Measurements from ENCODE around the gene ADAM12. TPM values are rescaled to one million over a fixed set of nuclear protein-coding genes. Genes with fewer than 3 reads are reported as not detected.
"Not testable (repeated sequence)": the region's sequence is repeated elsewhere in the genome, so short reads cannot be mapped to it uniquely, and the experiment has no call there.

The ADAM12 gene
- total and polyA plus RNA-seq, 10 donors, result 0.51 to 7.0 (median 1.0) TPM

DNA sequence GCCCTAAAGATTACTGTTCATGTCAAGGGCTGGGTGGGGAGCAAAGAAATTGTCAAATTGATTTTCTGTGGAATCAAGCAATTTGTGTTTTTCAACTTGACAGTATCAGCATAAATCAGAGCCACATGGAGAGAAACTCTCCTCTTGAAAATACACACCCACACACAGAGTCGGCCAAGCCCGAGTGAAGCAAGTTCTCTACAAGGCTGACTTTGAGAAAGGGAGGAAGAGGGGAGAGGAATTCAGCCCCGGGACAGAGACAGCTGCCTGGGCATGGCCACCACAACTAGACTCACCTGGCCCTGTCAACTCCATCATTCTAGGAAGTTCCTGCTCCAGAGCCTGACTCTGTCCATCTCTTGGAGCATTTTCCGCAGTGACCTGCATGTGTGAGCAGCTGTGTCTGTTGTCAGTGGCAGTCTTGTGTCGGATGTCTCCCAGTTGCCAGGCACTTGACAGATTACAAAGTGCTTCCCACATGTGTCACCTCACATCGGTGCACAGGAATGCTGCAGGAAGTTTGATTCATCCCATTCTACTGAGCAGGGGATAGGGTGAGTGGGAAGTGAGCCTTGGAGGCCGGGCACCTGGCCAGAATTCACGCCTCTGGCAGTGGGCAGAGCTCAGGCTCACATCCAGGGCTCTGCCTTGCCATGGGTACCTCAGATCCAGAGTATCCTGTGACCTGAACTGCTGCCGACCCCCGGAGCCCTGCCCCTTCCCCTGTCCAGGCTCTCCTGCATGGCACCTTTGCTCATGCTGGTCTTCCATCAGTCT, 37.9 kb downstream of the ADAM12 start:
- DNase-seq, result no peak
- peaks cover 0 to 4% (median 0%) of the 10 kb centered on the region in 8 donors for H3K9me3 ChIP-seq
- TF ChIP-seq POLR2AphosphoS5 (IDR thresholded peaks at IDR 0.05) (no peak), POLR2A (IDR thresholded peaks at IDR 0.05) (no peak)
- TF ChIP-seq, protein P1, sequence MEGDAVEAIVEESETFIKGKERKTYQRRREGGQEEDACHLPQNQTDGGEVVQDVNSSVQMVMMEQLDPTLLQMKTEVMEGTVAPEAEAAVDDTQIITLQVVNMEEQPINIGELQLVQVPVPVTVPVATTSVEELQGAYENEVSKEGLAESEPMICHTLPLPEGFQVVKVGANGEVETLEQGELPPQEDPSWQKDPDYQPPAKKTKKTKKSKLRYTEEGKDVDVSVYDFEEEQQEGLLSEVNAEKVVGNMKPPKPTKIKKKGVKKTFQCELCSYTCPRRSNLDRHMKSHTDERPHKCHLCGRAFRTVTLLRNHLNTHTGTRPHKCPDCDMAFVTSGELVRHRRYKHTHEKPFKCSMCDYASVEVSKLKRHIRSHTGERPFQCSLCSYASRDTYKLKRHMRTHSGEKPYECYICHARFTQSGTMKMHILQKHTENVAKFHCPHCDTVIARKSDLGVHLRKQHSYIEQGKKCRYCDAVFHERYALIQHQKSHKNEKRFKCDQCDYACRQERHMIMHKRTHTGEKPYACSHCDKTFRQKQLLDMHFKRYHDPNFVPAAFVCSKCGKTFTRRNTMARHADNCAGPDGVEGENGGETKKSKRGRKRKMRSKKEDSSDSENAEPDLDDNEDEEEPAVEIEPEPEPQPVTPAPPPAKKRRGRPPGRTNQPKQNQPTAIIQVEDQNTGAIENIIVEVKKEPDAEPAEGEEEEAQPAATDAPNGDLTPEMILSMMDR (IDR thresholded peaks at IDR 0.05 in 8 of 11, conservative IDR thresholded peaks at IDR 0.05 in 3 of 11), result no peak

DNA sequence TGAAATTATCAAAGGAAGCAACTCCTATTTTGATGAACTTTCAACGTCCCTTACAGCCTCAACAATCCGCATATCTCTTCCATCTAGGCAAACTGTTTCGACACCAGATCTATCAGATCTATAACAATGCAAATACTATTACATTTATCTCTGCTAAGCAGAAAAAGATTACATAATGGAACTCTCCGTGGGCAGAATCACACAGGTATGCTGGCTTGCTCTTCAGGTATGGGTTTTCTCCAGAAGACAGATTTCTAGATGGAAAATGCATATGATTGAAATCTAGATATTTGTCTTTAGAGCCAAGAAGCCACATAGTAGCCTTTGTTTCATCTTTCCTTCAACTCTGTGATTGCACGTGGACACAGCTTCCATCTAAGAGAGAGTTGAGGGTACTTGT, 38.6 kb downstream of the ADAM12 start:
- DNase-seq, result no peak
- Histone ChIP-seq H3K4me1 (no peaks in the 10 kb centered on the region), H3K27ac (no peak overlapping the region), H3K36me3 (no peaks in the 10 kb centered on the region), H3K9me3 (no peaks in the 10 kb centered on the region), H3K4me3 (no peak overlapping the region), H3K27me3 (replicated peaks in 1 of 7) (peaks cover 0 to 23% (median 0%) of the 10 kb centered on the region in 7 donors)
- TF ChIP-seq, protein P1 (IDR thresholded peaks at IDR 0.05 in 8 of 11, conservative IDR thresholded peaks at IDR 0.05 in 3 of 11), result no peak
- no peak for TF ChIP-seq POLR2A (IDR thresholded peaks at IDR 0.05)
- no peak for TF ChIP-seq POLR2AphosphoS5 (IDR thresholded peaks at IDR 0.05)
- 77 to 86% (median 80%) methylated on average over 5 of the region's 5 CpGs for WGBS, 5 donors
- intact Hi-C loops (cut with DNase I; ENCODE audit: low total_unique reads), result no loop called here

More for the DNA sequence above, 37.9 kb downstream of the ADAM12 start:
- no peak overlapping the region for H3K4me3 ChIP-seq
- H3K27me3 ChIP-seq (replicated peaks in 1 of 7), result peaks cover 0 to 23% (median 0%) of the 10 kb centered on the region in 7 donors
- no peaks in the 10 kb centered on the region for H3K36me3 ChIP-seq
- no peak overlapping the region for H3K27ac ChIP-seq
- intact Hi-C loops (cut with DNase I; ENCODE audit: low total_unique reads), result no loop called here
- WGBS, 5 donors, result 41 to 61% (median 56%) methylated on average over 10 of the region's 10 CpGs
- H3K4me1 ChIP-seq, result no peaks in the 10 kb centered on the region

DNA sequence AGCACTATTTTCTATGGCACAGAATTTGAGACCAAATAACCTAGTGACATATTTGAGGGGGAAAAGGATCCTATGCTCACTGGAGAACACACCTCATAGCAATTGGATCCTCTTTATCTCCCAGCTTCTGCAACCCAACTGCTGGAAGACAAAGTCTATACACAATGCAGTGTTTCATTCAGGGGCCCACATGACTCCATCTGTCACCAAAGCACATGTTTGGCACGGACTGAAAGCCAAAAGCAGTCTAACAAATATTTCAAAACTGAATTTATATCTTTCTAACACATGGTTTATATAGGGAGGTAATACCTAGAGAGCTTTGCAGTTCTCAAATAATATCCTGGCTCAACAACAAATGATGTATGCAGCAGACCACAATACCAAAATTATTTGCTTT, 39.2 kb downstream of the ADAM12 start:
- 45 to 69% (median 56%) methylated on average over 1 of the region's 1 CpG for WGBS, 5 donors
- intact Hi-C loops (cut with DNase I; ENCODE audit: low total_unique reads), result no loop called here
- no peaks in the 10 kb centered on the region for H3K4me1 ChIP-seq
- no peaks in the 10 kb centered on the region for H3K36me3 ChIP-seq
- DNase-seq, result no peak
- TF ChIP-seq, protein P1 (IDR thresholded peaks at IDR 0.05 in 8 of 11, conservative IDR thresholded peaks at IDR 0.05 in 3 of 11), result no peak
- no peak for TF ChIP-seq POLR2A (IDR thresholded peaks at IDR 0.05)
- TF ChIP-seq POLR2AphosphoS5 (IDR thresholded peaks at IDR 0.05), result no peak
- H3K9me3 ChIP-seq, result peaks cover 0 to 4% (median 0%) of the 10 kb centered on the region in 8 donors
- no peak overlapping the region for H3K4me3 ChIP-seq
- H3K27ac ChIP-seq, result no peak overlapping the region
- H3K27me3 ChIP-seq (replicated peaks in 1 of 7), result peaks cover 0 to 23% (median 0%) of the 10 kb centered on the region in 7 donors

DNA sequence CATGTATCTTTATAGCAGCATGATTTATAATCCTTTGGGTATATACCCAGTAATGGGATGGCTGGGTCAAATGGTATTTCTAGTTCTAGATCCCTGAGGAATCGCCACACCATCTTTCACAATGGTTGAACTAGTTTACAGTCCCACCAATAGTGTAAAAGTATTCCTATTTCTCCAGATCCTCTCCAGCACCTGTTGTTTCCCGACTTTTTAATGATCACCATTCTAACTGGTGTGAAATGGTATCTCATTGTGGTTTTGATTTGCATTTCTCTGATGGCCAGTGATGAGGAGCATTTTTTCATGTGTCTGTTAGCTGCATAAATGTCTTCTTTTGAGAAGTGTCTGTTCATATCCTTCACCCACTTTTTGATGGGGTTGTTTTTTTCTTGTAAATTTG, 44.8 kb downstream of the ADAM12 start:
- intact Hi-C loops (cut with DNase I; ENCODE audit: low total_unique reads), result not testable (repeated sequence)
- 76 to 94% (median 83%) methylated on average over 2 of the region's 2 CpGs for WGBS, 5 donors

More for the DNA sequence above, 44.8 kb downstream of the ADAM12 start:
- H3K36me3 ChIP-seq; H3K4me1 ChIP-seq; H3K27me3 ChIP-seq (replicated peaks in 1 of 7); DNase-seq; H3K4me3 ChIP-seq; H3K27ac ChIP-seq: not testable (repeated sequence)
- peaks cover 0 to 16% (median 4%) of the 10 kb centered on the region in 8 donors for H3K9me3 ChIP-seq

Measured in spleen (tissue), 11 donors.